ENCODE measurements around the gene FANCC. TPM values are rescaled to one million over a fixed set of nuclear protein-coding genes. Genes with fewer than 3 reads are reported as not detected.

Gene FANCC
- total RNA-seq, 1 donor from 2014 or later: 7.9 TPM

- no peaks in the 10 kb centered on the region for H3K27me3 ChIP-seq (ENCODE audit: insufficient read depth, low read length)
- H3K4me3 ChIP-seq (ENCODE audit: insufficient read depth, low read depth, low read length): no peak overlapping the region
- no peak overlapping the region for H2AFZ ChIP-seq (ENCODE audit: low read depth, low read length)
- no peaks in the 10 kb centered on the region for H3K9me3 ChIP-seq (ENCODE audit: insufficient read depth, low read depth, low read length)
- H3K79me2 ChIP-seq (ENCODE audit: insufficient read depth, low read length): no peaks in the 10 kb centered on the region
- no peak for DNase-seq (ENCODE audit: low read depth)
- Mint-ChIP-seq H3K9me3 (ENCODE audit: unreplicated experiment) (no peaks in the 10 kb centered on the region), H3K27ac (ENCODE audit: unreplicated experiment) (no peak overlapping the region), H3K4me1 (ENCODE audit: low read depth, unreplicated experiment) (no peaks in the 10 kb centered on the region), H3K27me3 (ENCODE audit: low read depth, unreplicated experiment) (no peaks in the 10 kb centered on the region), H3K36me3 (ENCODE audit: low read depth, unreplicated experiment) (no peaks in the 10 kb centered on the region), H3K4me3 (ENCODE audit: unreplicated experiment) (no peak overlapping the region)
- no peaks in the 10 kb centered on the region for H3K36me3 ChIP-seq (ENCODE audit: insufficient read depth, low read length)
- FAIRE-seq: no peak
- no peak overlapping the region for H3K9ac ChIP-seq (ENCODE audit: low read length)
- H3K27ac ChIP-seq (ENCODE audit: low read depth, low read length): no peak overlapping the region
- no peak overlapping the region for H3K4me2 ChIP-seq (ENCODE audit: low read length)
- no peaks in the 10 kb centered on the region for H3K4me1 ChIP-seq (ENCODE audit: insufficient read depth, low read length)
- no peaks in the 10 kb centered on the region for H4K20me1 ChIP-seq (ENCODE audit: insufficient read depth, low read length)
- TF ChIP-seq EZH2 (IDR thresholded peaks at IDR 0.05; ENCODE audit: insufficient read depth, low read length) (no peak), CTCF (IDR thresholded peaks at IDR 0.05; ENCODE audit: insufficient read depth, low read depth, low read length) (no peak)
Measured at GRCh38 chr9:95213117-95213516, 104.4 kb downstream of the FANCC start.

GRCh38 chr9:95211028-95211427 is 106.5 kb downstream of the FANCC start:
- Histone ChIP-seq H3K9ac (ENCODE audit: low read length) (no peak overlapping the region), H3K4me3 (ENCODE audit: insufficient read depth, low read depth, low read length) (no peak overlapping the region), H3K79me2 (ENCODE audit: insufficient read depth, low read length) (no peaks in the 10 kb centered on the region), H3K4me1 (ENCODE audit: insufficient read depth, low read length) (no peaks in the 10 kb centered on the region), H3K27me3 (ENCODE audit: insufficient read depth, low read length) (no peaks in the 10 kb centered on the region), H3K36me3 (ENCODE audit: insufficient read depth, low read length) (no peaks in the 10 kb centered on the region), H3K4me2 (ENCODE audit: low read length) (no peak overlapping the region), H3K27ac (ENCODE audit: low read depth, low read length) (no peak overlapping the region), H2AFZ (ENCODE audit: low read depth, low read length) (no peak overlapping the region), H3K9me3 (ENCODE audit: insufficient read depth, low read depth, low read length) (no peaks in the 10 kb centered on the region), H4K20me1 (ENCODE audit: insufficient read depth, low read length) (no peaks in the 10 kb centered on the region)
- no peak overlapping the region for H3K27ac Mint-ChIP-seq (ENCODE audit: unreplicated experiment)
- no peaks in the 10 kb centered on the region for H3K27me3 Mint-ChIP-seq (ENCODE audit: low read depth, unreplicated experiment)
- no peak for DNase-seq (ENCODE audit: low read depth)
- H3K4me1 Mint-ChIP-seq (ENCODE audit: low read depth, unreplicated experiment): peaks cover 2% of the 10 kb centered on the region
- FAIRE-seq: no peak
- TF ChIP-seq CTCF (IDR thresholded peaks at IDR 0.05; ENCODE audit: insufficient read depth, low read depth, low read length): no peak
- no peak for TF ChIP-seq EZH2 (IDR thresholded peaks at IDR 0.05; ENCODE audit: insufficient read depth, low read length)
- no peaks in the 10 kb centered on the region for H3K36me3 Mint-ChIP-seq (ENCODE audit: low read depth, unreplicated experiment)
- H3K9me3 Mint-ChIP-seq (ENCODE audit: unreplicated experiment): no peaks in the 10 kb centered on the region
- no peak overlapping the region for H3K4me3 Mint-ChIP-seq (ENCODE audit: unreplicated experiment)

- Histone ChIP-seq H3K27me3 (ENCODE audit: insufficient read depth, low read length) (no peaks in the 10 kb centered on the region), H3K9ac (ENCODE audit: low read length) (no peak overlapping the region), H2AFZ (ENCODE audit: low read depth, low read length) (no peak overlapping the region), H3K4me3 (ENCODE audit: insufficient read depth, low read depth, low read length) (no peak overlapping the region), H3K4me2 (ENCODE audit: low read length) (no peak overlapping the region), H3K4me1 (ENCODE audit: insufficient read depth, low read length) (no peaks in the 10 kb centered on the region), H4K20me1 (ENCODE audit: insufficient read depth, low read length) (no peaks in the 10 kb centered on the region), H3K27ac (ENCODE audit: low read depth, low read length) (no peak overlapping the region), H3K9me3 (ENCODE audit: insufficient read depth, low read depth, low read length) (no peaks in the 10 kb centered on the region), H3K36me3 (ENCODE audit: insufficient read depth, low read length) (no peaks in the 10 kb centered on the region), H3K79me2 (ENCODE audit: insufficient read depth, low read length) (no peaks in the 10 kb centered on the region)
- H3K27me3 Mint-ChIP-seq (ENCODE audit: low read depth, unreplicated experiment): no peaks in the 10 kb centered on the region
- no peaks in the 10 kb centered on the region for H3K36me3 Mint-ChIP-seq (ENCODE audit: low read depth, unreplicated experiment)
- peaks cover 2% of the 10 kb centered on the region for H3K4me1 Mint-ChIP-seq (ENCODE audit: low read depth, unreplicated experiment)
- H3K27ac Mint-ChIP-seq (ENCODE audit: unreplicated experiment): no peak overlapping the region
- no peak overlapping the region for H3K4me3 Mint-ChIP-seq (ENCODE audit: unreplicated experiment)
- TF ChIP-seq EZH2 (IDR thresholded peaks at IDR 0.05; ENCODE audit: insufficient read depth, low read length) (no peak), CTCF (IDR thresholded peaks at IDR 0.05; ENCODE audit: insufficient read depth, low read depth, low read length) (no peak)
- no peak for DNase-seq (ENCODE audit: low read depth)
- no peak for FAIRE-seq
- H3K9me3 Mint-ChIP-seq (ENCODE audit: unreplicated experiment): no peaks in the 10 kb centered on the region
Measured at GRCh38 chr9:95207403-95207802, 110.1 kb downstream of the FANCC start.
